Fibroblast of skin of right biceps (primary cell): ENCODE results near the gene PCDHB1.

ENCODE experiments used
- DNase-seq: peaks from one replicate; pipeline ENCODE4 v3.0.0-alpha.2; 2013

The PCDHB1 gene

DNA sequence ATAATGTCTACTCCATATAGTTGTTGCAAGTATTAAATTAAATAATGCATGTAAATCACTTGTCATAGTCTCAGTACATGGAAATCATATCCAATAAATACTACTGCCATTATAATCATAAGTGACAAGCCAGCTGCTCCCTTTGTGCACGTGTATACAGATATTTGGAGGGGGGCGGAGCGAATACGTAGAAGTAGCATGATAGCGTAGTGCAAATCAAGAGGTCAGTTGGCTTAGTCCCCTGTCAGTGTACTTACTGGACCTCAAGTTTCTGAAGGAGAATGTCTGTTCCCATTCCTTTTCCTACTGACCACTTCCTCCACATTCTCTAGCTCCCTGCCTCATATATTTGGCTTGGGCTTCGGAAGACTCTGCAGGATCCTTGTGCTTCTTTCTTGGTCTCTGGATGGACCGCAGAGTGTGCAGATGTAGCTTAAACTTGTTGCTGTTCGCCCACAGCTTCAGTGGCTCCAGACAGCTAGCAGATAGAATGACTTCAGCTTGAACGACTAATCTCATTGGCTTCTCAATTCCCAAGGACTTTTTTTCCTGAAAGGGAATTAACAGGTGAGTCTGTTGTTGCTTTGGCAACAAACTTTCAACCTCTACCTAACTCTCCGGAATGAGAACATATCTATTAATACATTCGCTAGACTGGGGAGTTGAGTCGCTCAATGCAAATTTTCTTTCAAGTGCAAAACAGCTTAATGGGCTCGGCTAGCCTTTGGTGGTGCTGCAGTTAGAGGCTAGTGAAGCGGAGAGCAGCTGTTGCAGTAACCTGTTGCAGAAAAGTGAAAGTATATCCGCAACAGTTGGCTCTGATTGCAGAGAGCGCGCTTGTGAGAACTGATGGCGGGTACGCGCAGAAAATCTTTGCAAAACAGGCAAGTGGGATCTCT lies at the start of gene PCDHB1:
Gene PCDHB1 (plus strand): TSS at position 753 of the 899 bp plus-strand sequence. CDS start 97 bp downstream, at position 850.
- DNase-seq, result no peak

DNA sequence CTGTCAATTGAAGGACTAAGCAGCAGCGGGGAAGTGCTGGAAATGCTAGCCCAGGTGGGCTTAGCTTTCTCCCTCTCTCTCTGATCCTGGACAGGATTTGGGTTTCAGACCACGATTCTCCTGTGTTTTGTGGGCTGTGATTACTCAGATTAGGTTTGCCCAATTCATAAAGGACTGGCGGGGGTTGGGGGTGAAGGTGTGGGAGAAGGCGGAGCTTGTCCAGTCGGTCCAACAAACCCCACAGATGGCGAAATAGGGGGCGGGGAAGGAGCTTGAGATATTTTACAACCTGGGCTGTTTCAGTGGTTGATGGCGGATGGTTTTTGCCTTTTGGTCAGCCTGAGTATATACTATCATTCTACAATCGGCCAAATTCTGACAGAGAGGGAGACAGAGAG lies 49.7 kb upstream of the PCDHB1 start:
- DNase-seq, result no peak

GRCh38 chr5:141001844-141002604 lies 49.1 kb upstream of the PCDHB1 start:
- DNase-seq, result peak; percentile 10

DNA sequence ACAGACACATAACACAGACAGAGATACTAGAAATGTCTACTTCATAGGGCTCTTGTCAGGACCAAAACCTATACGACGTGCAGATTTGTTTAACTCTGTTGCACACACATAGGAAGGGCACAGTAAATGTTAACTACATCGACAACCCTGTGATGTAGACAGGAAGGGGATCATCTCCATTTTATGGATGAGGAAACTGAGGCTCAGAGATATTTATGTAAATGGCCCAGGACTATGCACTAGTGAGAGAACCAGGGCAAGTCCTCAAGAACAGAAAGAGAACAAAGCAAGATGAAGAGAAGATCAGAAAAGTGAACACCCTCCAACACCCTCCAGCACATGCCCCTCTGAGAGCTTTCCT lies 48.6 kb upstream of the PCDHB1 start:
- no peak for DNase-seq

DNA sequence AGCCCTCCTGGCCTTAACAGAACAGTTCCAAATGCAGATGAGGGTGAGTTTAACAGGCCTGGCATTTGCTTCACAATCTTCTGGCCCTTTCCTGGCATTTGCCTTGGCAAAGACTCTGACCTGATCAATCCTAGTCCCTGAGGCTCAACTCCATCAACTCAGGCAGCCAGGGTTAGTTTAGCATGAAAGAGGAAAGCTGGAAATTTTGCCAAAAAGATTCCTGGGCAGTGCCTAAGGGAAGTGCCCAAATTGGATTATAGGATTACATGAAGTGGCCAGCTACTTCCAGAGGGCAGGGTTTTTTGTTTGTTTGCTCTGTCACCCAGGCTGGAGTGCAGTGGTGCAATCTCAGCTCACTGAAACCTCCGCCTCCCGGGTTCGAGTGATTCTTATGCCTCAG lies 48.1 kb upstream of the PCDHB1 start:
- no peak for DNase-seq

DNA sequence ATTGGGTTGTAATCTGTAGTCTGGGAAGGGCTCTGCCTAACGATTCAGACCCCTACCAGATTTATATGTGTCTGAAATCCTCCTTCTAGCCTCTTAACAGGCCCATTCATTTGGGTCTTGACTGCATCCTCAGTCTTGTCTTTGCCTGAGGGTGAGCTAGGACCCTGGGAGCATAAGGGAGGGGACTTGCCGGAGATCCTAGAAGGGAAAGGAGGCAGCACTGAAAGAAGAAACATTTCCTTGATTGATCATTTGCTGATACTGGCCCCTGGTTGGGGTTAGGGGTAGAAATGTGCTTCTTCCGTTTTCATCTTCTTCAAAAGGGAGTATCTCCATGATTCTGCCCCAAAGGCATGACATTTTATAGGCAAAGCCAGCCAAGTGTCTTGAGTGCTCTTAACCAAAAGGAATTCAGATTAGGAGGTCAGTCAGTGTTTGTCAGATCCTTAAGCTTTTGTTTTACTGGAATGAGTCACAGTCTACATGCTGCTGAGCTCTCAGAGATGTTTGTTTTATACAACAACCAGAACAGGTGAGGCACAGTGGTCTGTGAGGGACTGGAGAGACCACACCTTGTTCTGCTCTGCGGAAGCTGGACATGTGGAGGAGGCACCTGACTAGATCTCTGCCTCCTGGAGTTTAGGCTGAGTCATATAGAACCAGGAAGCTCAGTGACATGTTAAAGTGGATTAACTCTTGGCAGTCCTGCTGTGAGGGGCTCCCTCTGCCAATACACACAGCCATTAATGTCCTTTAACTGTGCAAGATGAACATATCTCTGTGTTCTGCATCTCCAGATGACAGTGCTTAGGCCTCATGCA lies 47.2 kb upstream of the PCDHB1 start:
- DNase-seq, result no peak

DNA sequence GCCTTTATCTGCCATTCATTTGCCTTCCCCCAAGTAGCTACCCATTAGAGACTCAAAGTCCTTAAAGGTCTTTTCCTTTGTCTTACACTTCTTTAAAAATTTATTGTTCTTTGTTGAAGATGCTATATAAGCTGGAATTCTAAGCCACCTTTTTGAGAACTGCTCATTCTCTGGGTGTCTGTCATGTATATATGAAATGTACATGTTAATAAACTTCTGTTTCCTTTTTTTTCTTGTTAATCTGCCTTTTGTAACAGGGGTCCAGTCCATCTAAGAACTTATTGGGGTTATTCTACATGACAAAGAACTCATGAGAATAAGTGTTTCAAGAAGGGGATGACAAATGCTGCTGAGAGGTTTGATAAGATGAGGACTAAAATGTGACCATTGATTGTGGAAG lies 43.4 kb upstream of the PCDHB1 start:
- DNase-seq, result no peak

DNA sequence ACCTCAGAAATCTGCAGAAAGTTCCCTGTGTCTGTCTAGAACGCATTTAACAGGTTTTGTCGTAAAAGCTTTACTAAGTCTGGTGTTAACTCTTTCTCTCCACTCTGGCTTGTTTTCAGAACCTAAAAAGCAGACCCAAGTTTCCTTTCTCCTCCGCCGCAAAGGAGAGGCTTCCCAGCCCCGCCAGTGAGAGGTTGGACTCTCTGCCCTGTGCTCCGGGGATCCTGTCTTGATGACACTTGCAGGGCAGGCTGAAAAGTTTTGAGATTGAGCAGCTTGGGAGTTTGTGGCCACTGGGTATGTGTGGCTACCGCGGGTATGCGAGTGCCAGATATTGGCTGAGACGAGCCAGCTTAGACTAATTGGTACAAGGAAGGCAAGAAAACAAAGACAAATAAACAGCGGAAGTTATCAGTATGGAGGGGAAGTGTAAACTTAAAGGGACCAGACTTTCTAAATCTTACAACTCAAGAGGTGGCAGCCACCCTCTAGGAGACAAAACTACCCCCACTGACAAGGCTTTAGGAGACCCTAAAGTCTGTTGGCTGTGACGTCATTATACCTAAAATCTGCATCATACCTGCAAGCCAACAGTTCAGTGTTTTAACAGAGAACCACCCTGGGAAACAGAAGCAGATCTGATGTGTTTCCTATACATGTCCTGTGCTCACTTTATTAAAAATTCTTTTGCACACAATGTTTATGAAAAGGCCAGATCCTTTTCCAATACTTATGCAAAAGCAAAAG lies 41.0 kb upstream of the PCDHB1 start:
- DNase-seq, result no peak

- no peak for DNase-seq
These were observed 33.2 kb upstream of the PCDHB1 start for GRCh38 chr5:141017943-141018342.

GRCh38 chr5:141022384-141022783 lies 28.8 kb upstream of the PCDHB1 start:
- DNase-seq, result no peak

DNA sequence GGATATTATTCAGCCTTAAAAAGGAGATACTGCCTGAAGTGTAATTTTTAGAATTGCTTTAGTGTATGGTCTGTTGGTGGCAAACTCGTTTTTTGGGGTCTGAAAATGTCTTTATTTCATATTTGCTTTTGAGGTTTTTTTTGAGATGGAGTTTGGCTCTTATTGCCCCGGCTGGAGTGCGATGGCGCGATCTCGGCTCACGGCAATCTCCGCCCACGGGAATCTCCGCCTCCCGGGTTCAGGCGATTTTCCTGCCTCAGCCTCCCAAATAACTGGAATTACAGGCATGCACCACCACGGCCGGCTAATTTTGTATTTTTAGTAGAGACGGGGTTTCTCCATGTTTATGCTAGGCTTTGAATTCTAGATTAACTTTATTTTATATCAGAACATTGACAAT lies 20.2 kb upstream of the PCDHB1 start:
- DNase-seq, result no peak

DNA sequence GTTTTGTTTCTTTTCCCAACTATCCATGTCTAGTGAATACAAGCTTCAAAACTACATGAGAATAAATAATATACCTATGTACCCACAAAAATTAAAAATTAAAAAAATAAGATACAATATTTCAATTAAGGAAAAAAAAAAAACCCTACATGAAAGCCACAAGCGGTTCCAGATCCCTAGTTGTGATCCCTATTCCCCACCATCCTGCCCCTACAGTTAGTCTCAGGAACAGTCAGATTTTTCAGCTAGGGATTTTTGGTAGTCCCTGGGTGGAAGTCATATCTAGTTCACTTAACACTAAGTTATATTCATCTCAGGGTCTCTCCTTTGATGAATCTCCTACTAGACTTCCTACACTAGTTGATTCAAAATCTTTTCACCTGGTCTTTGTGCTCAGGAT lies 18.5 kb upstream of the PCDHB1 start:
- DNase-seq, result no peak

GRCh38 chr5:141039061-141039460 lies 12.1 kb upstream of the PCDHB1 start:
- DNase-seq, result no peak

GRCh38 chr5:141039517-141039916 lies 11.7 kb upstream of the PCDHB1 start:
- no peak for DNase-seq

- DNase-seq, result peak; percentile 2
These were observed 10.9 kb upstream of the PCDHB1 start for GRCh38 chr5:141040093-141040770.

DNA sequence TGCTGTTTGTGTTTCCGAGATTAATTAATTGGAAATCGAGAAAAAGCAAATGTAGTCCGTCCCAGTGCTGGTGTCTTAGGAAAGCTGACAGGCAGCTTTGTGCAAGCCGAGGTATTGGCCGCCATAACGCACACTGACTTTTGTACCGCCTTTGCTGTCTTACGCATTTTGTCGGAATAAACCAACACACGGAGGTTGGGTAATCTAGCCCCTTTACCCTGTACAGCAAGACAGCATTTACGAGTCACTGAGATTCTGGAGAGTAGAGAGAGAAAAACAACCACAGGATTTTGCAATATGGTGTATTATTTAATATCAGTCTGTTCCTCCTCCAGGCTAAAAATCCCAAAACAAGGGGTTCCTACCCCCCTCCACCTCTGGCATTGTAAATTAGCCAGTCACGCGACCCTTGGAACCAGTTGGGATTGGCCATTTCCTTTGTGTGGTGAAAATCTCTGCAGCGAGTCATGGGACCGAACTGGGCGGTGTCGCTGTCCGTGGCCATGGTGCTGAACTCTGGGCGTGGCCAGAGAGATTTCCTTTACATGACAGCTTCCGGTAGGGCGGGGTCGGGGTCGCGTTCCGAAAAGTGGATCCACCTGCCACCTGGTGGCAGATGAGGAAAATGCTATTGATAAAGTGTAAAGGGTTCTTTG lies 10.3 kb upstream of the PCDHB1 start:
- DNase-seq, result peak; percentile 77

DNA sequence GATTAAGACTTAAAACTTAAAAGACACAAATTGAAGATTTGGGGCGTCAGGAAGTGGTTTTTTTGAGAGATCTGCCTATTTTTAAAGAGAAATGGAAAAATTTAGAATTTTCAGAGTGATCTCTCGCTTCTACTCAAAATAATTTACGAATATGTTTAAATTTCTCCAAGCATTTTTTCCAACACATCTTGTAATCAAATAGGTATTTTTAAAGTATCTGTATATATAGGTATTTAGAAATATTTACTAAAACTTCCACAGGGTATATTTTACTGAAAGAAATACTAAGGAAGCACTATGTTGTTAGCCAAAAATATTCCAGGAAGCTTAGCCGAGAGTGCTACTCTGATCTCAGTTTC lies 9.8 kb upstream of the PCDHB1 start:
- DNase-seq, result no peak

DNA sequence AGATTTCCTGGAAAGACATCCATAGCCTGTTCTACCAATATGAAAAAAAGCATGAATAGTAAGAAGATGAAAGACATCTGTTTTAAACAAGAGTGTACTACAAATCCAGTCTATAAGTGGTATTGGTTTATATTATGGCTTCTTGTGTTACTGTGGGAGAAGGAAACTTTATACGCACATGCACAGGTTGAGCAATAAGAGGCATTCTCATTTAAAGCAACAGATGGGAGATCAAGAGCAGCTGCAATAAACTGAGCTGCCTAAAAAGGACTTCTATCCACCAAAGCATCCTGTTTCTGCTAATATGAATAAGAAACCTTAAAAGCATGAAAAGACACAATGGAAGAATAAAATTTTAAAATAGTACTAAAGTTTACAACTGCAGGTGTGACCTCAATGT lies 8.6 kb upstream of the PCDHB1 start:
- no peak for DNase-seq

GRCh38 chr5:141051521-141051866 lies 320 bp downstream of the PCDHB1 start:
- DNase-seq, result no peak

DNA sequence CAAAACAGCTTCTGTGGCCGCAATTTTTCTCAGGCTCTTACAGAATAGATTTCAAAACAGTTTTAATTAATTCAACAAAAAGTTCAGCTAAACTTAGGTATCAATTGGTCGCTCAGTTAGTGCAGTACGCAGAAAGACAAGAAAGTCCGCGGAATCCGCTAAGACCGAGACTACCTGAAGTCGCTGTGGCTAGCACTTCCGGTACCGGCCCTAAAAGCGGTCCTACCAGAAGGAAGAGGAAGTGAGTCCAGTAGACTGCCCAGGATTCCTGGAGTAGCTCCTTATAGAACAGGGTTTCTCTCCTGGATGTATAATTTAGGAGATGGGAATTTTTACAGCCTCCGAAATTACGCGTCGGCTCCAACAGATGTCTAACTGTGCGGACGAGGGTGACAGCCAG lies 26.7 kb downstream of the PCDHB1 start:
- DNase-seq, result no peak

GRCh38 chr5:141082228-141082627 lies 31.1 kb downstream of the PCDHB1 start:
- no peak for DNase-seq
